HepG2 (cell line): ENCODE results near the gene ZKSCAN1. TPM values are rescaled to one million over a fixed set of nuclear protein-coding genes. Genes with fewer than 3 reads are reported as not detected.
A peak's percentile ranks its signal among the peaks of the same experiment; 100 is the strongest.

Source experiments
- GATAD2A ChIP-seq: IDR thresholded peaks from 2 replicates; pipeline ENCODE4 v1.6.1; 2016
- HDAC2 ChIP-seq: sonication (generic); formaldehyde crosslinking; IDR thresholded peaks from 2 replicates; pipeline ENCODE4 v1.4.0; 2020; ENCODE audit warnings: missing genetic modification reagents
- KAT2B ChIP-seq: fragments of 150-350 bp; IDR thresholded peaks from 2 replicates; pipeline ENCODE4 v1.6.1; 2014; ENCODE audit warnings: low read depth, low read length, borderline replicate concordance
- MAZ ChIP-seq, 2 experiments: sonication (generic) in 1 of 2; formaldehyde crosslinking in 1 of 2; IDR thresholded peaks; 2 replicates each; pipeline versions ENCODE4 v1.5.0 to v1.6.1; 2012 to 2020; ENCODE audit warnings: low read depth in 2 of 2, mild to moderate bottlenecking in 2 of 2, borderline replicate concordance in 1 of 2, improper control_type of control experiment in 1 of 2, low read length in 1 of 2, missing genetic modification reagents in 1 of 2, moderate library complexity in 1 of 2
- RARG ChIP-seq: sonication (generic); formaldehyde crosslinking; IDR thresholded peaks from 2 replicates; pipeline ENCODE4 v1.4.0; 2020; ENCODE audit warnings: low read depth, mild to moderate bottlenecking, missing genetic modification reagents
- SRF ChIP-seq: IDR thresholded peaks from 2 replicates; pipeline ENCODE4 v1.6.1; 2011; ENCODE audit warnings: mild to moderate bottlenecking, low read depth, low read length, moderate library complexity
- STAG1 ChIP-seq: sonication (generic); formaldehyde crosslinking; IDR thresholded peaks from 2 replicates; pipeline ENCODE4 v1.4.0; 2020; ENCODE audit warnings: missing genetic modification reagents
- TSC22D2 ChIP-seq: sonication (generic); formaldehyde crosslinking; IDR thresholded peaks from 2 replicates; pipeline ENCODE4 v1.5.1; 2020; ENCODE audit warnings: missing genetic modification reagents, mild to moderate bottlenecking, borderline replicate concordance
- ZNF235 ChIP-seq: sonication (generic); formaldehyde crosslinking; IDR thresholded peaks from 2 replicates; pipeline ENCODE4 v1.8.1; 2023; ENCODE audit warnings: mild to moderate bottlenecking, missing genetic modification reagents, borderline replicate concordance
- ZNF605 ChIP-seq: sonication (generic); formaldehyde crosslinking; IDR thresholded peaks from 2 replicates; pipeline ENCODE4 v1.8.0; 2022; ENCODE audit warnings: mild to moderate bottlenecking, missing genetic modification reagents
- ZNF644 ChIP-seq: IDR thresholded peaks from 2 replicates; pipeline ENCODE4 v1.6.1; 2016; ENCODE audit warnings: low read depth
- ZNF7 ChIP-seq: IDR thresholded peaks from 2 replicates; pipeline ENCODE4 v1.6.1; 2016; ENCODE audit warnings: missing biosample characterization, missing genetic modification reagents
- ZNF737 ChIP-seq: sonication (generic); formaldehyde crosslinking; IDR thresholded peaks from 2 replicates; pipeline ENCODE4 v1.5.0; 2020; ENCODE audit warnings: missing genetic modification reagents, mild to moderate bottlenecking, borderline replicate concordance
- ZNF773 ChIP-seq: sonication (generic); formaldehyde crosslinking; IDR thresholded peaks from 2 replicates; pipeline ENCODE4 v1.4.0; 2020; ENCODE audit warnings: missing genetic modification reagents, borderline replicate concordance
- polyA plus RNA-seq, 8 experiments: library from polyadenylated mRNA; depleted of rRNA in 3 of 8; stranded (reverse) in 7 of 8; unstranded in 1 of 8; fragments of >200 nt; fragmentation: Illumina TruSeq in 4 of 8; extraction: Trizol in 4 of 8; gene quantifications; 2 replicates each; pipeline versions ENCODE4 v1.2.1 to v1.2.3, GENCODE V29; 2011 to 2016; ENCODE audit warnings: low read depth in 4 of 8, missing spikeins in 1 of 8, mixed read lengths in 1 of 8; ENCODE audit not compliant: insufficient read depth in 1 of 8
- total RNA-seq, 5 experiments: library from RNA; depleted of rRNA; stranded (reverse); fragments of >200 nt; fragmentation: Illumina TruSeq; extraction: Trizol; gene quantifications; 2 replicates each; pipeline ENCODE4 v1.2.3, GENCODE V29; 2016; ENCODE audit warnings: low read depth in 1 of 5
- TF ChIP-seq, protein P1 (sequence below): IDR thresholded peaks from 2 replicates; pipeline ENCODE4 v1.6.1; 2012; ENCODE audit warnings: low read depth, low read length, improper control_type of control experiment
- TF ChIP-seq, protein P2 (sequence below): sonication (generic); formaldehyde crosslinking; IDR thresholded peaks from 2 replicates; pipeline ENCODE4 v1.5.1; 2020; ENCODE audit warnings: missing genetic modification reagents, mild to moderate bottlenecking, borderline replicate concordance
- TF ChIP-seq, protein P3 (sequence below): sonication (generic); formaldehyde crosslinking; IDR thresholded peaks from 2 replicates; pipeline ENCODE4 v1.5.0; 2020; ENCODE audit warnings: mild to moderate bottlenecking, missing genetic modification reagents
- TF ChIP-seq, protein P4 (sequence below), 2 experiments: sonication (generic) in 1 of 2; formaldehyde crosslinking in 1 of 2; IDR thresholded peaks; 2 replicates each; pipeline versions ENCODE4 v1.4.0 to v1.6.1; 2018 to 2020; ENCODE audit warnings: missing genetic modification reagents in 2 of 2, borderline replicate concordance in 1 of 2, low read depth in 1 of 2, mild to moderate bottlenecking in 1 of 2, missing biosample characterization in 1 of 2
- TF ChIP-seq, protein P5 (sequence below): sonication (generic); formaldehyde crosslinking; IDR thresholded peaks from 2 replicates; pipeline ENCODE4 v1.5.1; 2020; ENCODE audit warnings: missing genetic modification reagents, mild to moderate bottlenecking, borderline replicate concordance

ZKSCAN1 gene
- total and polyA plus RNA-seq, 2 of the 13 experiments (the other 11 are each of a cell fraction or from before 2014, with no cell fraction given) = 46.4 to 60.6 TPM

DNA sequence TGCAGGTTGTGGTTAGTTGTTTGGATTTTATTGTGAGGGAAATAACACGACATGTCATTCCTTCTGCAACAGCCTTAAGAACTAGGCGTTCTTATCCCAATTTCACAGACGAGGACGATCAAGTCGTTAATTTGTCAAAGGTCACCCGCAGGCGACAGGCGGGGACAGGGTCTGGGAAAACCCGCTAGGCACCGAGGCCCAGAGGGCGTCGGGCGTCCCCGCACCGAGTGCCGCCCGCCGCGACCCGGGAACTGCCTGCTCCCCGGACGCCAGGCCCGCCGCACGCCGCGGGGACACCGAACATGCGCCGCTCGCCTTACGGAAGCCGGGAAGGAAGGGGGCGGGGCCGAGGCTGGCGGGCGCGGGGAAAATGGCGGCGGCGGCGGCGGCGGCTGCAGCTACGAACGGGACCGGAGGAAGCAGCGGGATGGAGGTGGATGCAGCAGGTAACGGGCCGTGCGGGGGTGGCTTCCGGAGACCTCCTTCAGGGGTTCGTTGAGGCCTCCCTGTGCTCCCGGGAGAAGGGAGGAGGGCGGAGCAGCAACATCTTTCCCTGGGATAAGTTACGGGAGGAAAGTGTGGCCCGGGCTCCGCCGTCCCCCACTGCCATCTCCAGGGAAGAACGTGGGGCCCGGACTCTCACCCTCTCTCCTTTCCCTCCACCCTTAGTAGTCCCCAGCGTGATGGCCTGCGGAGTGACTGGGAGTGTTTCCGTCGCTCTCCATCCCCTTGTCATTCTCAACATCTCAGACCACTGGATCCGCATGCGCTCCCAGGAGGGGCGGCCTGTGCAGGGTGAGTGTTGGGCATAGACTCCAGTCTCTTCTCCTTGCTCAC lies 73.4 kb downstream of the ZKSCAN1 start, which contains the start of gene COPS6 (continued):
- TF ChIP-seq, protein P1, sequence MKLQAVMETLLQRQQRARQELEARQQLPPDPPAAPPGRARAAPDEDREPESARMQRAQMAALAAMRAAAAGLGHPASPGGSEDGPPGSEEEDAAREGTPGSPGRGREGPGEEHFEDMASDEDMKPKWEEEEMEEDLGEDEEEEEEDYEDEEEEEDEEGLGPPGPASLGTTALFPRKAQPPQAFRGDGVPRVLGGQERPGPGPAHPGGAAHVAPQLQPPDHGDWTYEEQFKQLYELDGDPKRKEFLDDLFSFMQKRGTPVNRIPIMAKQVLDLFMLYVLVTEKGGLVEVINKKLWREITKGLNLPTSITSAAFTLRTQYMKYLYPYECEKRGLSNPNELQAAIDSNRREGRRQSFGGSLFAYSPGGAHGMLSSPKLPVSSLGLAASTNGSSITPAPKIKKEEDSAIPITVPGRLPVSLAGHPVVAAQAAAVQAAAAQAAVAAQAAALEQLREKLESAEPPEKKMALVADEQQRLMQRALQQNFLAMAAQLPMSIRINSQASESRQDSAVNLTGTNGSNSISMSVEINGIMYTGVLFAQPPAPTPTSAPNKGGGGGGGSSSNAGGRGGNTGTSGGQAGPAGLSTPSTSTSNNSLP = no peak
- TF ChIP-seq KAT2B (no peak), ZNF235 (CRISPR knock-in tag) (peak; percentile 86; the same call in 1 of the 2 replicates), ZNF773 (CRISPR knock-in tag) (peak; percentile 96), ZNF644 (CRISPR knock-in tag) (no peak), MAZ (IDR thresholded peaks at IDR 0.05; ENCODE audit: borderline replicate concordance, low read depth, low read length) (no peak), MAZ (CRISPR knock-in tag; IDR thresholded peaks at IDR 0.05; ENCODE audit: low read depth) (peak; percentile 81), TSC22D2 (CRISPR knock-in tag) (no peak), RARG (CRISPR knock-in tag) (0 out of 2 replicates have a peak, but pooled peaks have one; percentile 76), ZNF605 (CRISPR knock-in tag) (peak; percentile 54; the same call in 1 of the 2 replicates), ZNF737 (CRISPR knock-in tag) (no peak), HDAC2 (CRISPR knock-in tag) (0 out of 2 replicates have a peak, but pooled peaks have one; percentile 49), GATAD2A (CRISPR knock-in tag) (no peak), STAG1 (CRISPR knock-in tag) (no peak), ZNF7 (no peak), SRF (no peak)
- TF ChIP-seq, protein P2, sequence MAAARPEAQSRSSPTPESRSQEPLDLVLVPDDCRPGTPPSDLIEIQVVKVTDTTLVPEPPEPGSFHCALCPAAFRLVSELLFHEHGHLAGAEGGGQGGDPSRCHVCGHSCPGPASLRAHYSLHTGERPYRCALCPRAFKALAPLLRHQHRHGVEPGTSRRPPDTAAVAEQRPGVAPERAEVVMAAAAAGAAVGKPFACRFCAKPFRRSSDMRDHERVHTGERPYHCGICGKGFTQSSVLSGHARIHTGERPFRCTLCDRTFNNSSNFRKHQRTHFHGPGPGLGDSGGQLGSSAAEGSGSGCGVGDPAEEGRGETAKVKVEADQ (CRISPR knock-in tag) = peak; percentile 44; the same call in 1 of the 2 replicates
- TF ChIP-seq, protein P3, sequence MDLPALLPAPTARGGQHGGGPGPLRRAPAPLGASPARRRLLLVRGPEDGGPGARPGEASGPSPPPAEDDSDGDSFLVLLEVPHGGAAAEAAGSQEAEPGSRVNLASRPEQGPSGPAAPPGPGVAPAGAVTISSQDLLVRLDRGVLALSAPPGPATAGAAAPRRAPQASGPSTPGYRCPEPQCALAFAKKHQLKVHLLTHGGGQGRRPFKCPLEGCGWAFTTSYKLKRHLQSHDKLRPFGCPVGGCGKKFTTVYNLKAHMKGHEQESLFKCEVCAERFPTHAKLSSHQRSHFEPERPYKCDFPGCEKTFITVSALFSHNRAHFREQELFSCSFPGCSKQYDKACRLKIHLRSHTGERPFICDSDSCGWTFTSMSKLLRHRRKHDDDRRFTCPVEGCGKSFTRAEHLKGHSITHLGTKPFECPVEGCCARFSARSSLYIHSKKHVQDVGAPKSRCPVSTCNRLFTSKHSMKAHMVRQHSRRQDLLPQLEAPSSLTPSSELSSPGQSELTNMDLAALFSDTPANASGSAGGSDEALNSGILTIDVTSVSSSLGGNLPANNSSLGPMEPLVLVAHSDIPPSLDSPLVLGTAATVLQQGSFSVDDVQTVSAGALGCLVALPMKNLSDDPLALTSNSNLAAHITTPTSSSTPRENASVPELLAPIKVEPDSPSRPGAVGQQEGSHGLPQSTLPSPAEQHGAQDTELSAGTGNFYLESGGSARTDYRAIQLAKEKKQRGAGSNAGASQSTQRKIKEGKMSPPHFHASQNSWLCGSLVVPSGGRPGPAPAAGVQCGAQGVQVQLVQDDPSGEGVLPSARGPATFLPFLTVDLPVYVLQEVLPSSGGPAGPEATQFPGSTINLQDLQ (CRISPR knock-in tag) = peak; percentile 88
- TF ChIP-seq, protein P4, sequence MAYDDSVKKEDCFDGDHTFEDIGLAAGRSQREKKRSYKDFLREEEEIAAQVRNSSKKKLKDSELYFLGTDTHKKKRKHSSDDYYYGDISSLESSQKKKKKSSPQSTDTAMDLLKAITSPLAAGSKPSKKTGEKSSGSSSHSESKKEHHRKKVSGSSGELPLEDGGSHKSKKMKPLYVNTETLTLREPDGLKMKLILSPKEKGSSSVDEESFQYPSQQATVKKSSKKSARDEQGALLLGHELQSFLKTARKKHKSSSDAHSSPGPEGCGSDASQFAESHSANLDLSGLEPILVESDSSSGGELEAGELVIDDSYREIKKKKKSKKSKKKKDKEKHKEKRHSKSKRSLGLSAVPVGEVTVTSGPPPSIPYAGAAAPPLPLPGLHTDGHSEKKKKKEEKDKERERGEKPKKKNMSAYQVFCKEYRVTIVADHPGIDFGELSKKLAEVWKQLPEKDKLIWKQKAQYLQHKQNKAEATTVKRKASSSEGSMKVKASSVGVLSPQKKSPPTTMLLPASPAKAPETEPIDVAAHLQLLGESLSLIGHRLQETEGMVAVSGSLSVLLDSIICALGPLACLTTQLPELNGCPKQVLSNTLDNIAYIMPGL (CRISPR knock-in tag; IDR thresholded peaks at IDR 0.05; ENCODE audit: borderline replicate concordance in 1 of 2, low read depth in 1 of 2) = peak; percentile 90 to 92; a peak in 3 of 4 replicates
- TF ChIP-seq, protein P5, sequence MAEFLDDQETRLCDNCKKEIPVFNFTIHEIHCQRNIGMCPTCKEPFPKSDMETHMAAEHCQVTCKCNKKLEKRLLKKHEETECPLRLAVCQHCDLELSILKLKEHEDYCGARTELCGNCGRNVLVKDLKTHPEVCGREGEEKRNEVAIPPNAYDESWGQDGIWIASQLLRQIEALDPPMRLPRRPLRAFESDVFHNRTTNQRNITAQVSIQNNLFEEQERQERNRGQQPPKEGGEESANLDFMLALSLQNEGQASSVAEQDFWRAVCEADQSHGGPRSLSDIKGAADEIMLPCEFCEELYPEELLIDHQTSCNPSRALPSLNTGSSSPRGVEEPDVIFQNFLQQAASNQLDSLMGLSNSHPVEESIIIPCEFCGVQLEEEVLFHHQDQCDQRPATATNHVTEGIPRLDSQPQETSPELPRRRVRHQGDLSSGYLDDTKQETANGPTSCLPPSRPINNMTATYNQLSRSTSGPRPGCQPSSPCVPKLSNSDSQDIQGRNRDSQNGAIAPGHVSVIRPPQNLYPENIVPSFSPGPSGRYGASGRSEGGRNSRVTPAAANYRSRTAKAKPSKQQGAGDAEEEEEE (CRISPR knock-in tag) = no peak; the same call in 1 of the 2 replicates
